ENCODE data around the gene PTPRJ.

The PTPRJ gene

GRCh38 chr11:48154151-48154550 is 173.8 kb downstream of the PTPRJ start:
- H3K4me3 ChIP-seq (ENCODE audit: low read depth, low read length), result no peak overlapping the region
- no peak for DNase-seq (ENCODE audit: low read depth)
- no peak for TF ChIP-seq CTCF (IDR thresholded peaks at IDR 0.05; ENCODE audit: low read depth, low read length)
- TF ChIP-seq, protein P1, sequence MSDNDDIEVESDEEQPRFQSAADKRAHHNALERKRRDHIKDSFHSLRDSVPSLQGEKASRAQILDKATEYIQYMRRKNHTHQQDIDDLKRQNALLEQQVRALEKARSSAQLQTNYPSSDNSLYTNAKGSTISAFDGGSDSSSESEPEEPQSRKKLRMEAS (IDR thresholded peaks at IDR 0.05; ENCODE audit: low read depth, low read length), result no peak
- TF ChIP-seq MYC (IDR thresholded peaks at IDR 0.05; ENCODE audit: low read depth, low read length), result no peak
- no peak for TF ChIP-seq POLR2A (IDR thresholded peaks at IDR 0.05; ENCODE audit: extremely low read depth, insufficient read length)

GRCh38 chr11:48161951-48162884 is 181.9 kb downstream of the PTPRJ start:
- DNase-seq (ENCODE audit: low read depth), result no peak
- H3K4me3 ChIP-seq (ENCODE audit: low read depth, low read length), result no peak overlapping the region
- TF ChIP-seq CTCF (IDR thresholded peaks at IDR 0.05; ENCODE audit: low read depth, low read length) (no peak), POLR2A (IDR thresholded peaks at IDR 0.05; ENCODE audit: extremely low read depth, insufficient read length) (no peak), MYC (IDR thresholded peaks at IDR 0.05; ENCODE audit: low read depth, low read length) (no peak)
- TF ChIP-seq, protein P1 (IDR thresholded peaks at IDR 0.05; ENCODE audit: low read depth, low read length), result no peak

DNA sequence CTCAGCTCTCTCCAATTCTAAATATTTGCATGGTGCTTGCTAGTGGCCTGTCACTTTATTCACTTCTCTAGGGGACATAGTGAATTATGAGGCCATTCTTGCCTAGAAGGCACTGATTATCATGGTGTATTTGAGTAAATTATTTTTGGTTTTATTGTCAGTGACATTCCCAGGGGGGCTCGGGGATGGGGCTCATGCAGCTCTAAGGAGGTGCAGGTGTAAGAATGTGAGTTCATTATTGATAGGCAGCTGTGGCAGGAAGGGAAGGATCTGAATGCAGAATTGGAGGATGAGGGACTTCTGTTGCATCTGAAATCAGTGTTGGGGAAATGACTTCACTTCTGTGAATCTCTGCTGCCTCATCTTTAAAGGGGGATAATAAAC is 182.5 kb downstream of the PTPRJ start:
- TF ChIP-seq POLR2A (IDR thresholded peaks at IDR 0.05; ENCODE audit: extremely low read depth, insufficient read length) (no peak), MYC (IDR thresholded peaks at IDR 0.05; ENCODE audit: low read depth, low read length) (no peak), CTCF (IDR thresholded peaks at IDR 0.05; ENCODE audit: low read depth, low read length) (no peak)
- TF ChIP-seq, protein P1 (IDR thresholded peaks at IDR 0.05; ENCODE audit: low read depth, low read length), result no peak
- H3K4me3 ChIP-seq (ENCODE audit: low read depth, low read length), result no peak overlapping the region
- no peak for DNase-seq (ENCODE audit: low read depth)

DNA sequence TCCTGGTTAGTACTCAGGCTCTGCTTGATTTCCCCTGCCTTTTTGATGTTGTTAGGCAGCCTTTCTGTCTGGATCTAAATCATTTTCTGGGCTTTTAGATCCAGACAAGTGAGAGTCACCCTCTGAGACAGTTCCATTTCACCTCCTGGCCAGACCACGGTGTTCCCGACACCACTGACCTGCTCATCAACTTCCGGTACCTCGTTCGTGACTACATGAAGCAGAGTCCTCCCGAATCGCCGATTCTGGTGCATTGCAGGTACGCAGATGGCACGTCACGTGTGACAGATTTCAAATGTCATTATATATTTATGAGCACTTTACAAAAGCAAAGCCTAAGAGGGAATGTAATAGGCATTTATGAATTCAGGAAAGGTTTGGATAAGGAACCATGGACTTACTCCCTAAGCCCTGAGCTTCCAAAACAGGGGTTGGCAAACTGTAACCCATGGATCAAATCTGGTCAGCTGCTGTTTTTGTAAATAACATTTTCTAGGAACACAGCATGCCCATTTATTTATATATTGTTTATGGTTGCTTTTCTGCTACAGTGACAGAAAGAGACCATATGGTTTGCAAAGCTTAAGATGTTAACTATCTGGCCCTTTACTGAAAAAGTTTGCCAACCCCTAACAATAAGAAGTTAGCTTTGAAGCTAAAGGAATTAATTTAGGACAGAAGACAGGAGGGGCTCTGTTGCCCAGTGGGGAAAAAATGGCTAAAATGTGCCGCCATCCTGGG is 183.2 kb downstream of the PTPRJ start:
- H3K4me3 ChIP-seq (ENCODE audit: low read depth, low read length), result no peak overlapping the region
- no peak for TF ChIP-seq POLR2A (IDR thresholded peaks at IDR 0.05; ENCODE audit: extremely low read depth, insufficient read length)
- no peak for TF ChIP-seq CTCF (IDR thresholded peaks at IDR 0.05; ENCODE audit: low read depth, low read length)
- TF ChIP-seq, protein P1 (IDR thresholded peaks at IDR 0.05; ENCODE audit: low read depth, low read length), result no peak
- no peak for TF ChIP-seq MYC (IDR thresholded peaks at IDR 0.05; ENCODE audit: low read depth, low read length)
- DNase-seq (ENCODE audit: low read depth), result no peak

- H3K4me3 ChIP-seq (ENCODE audit: low read depth, low read length), result no peak overlapping the region
- no peak for DNase-seq (ENCODE audit: low read depth)
- TF ChIP-seq, protein P1 (IDR thresholded peaks at IDR 0.05; ENCODE audit: low read depth, low read length), result no peak
- TF ChIP-seq CTCF (IDR thresholded peaks at IDR 0.05; ENCODE audit: low read depth, low read length), result no peak
- TF ChIP-seq POLR2A (IDR thresholded peaks at IDR 0.05; ENCODE audit: extremely low read depth, insufficient read length), result no peak
- no peak for TF ChIP-seq MYC (IDR thresholded peaks at IDR 0.05; ENCODE audit: low read depth, low read length)
These were observed 184.5 kb downstream of the PTPRJ start for GRCh38 chr11:48164836-48165235.
